K562 (cell line): ENCODE data around the gene PPRC1. TPM values are rescaled to one million over a fixed set of nuclear protein-coding genes. Genes with fewer than 3 reads are reported as not detected.

Source experiments
- ATAC-seq: fragments of 200-7000 bp; cut with Tn5 transposase; 3 replicates; pipeline ENCODE4 v1.9.1; 2020; ENCODE audit warnings: moderate library complexity
- BruUV-seq: library from RNA; stranded (reverse); fragments of 400-500 nt; replicated peaks from 2 replicates; lab custom pipeline; 2021; lab: Mats Ljungman, UMichigan
- CTCF ChIA-PET: fragments of 300-600 bp; formaldehyde crosslinking; extraction: SDS; loops from one replicate; lab custom pipeline; 2021; ENCODE audit warnings: low intra/inter-chr PET ratio; lab: Yijun Ruan, JAX
- POLR2A ChIA-PET: fragments of 300-600, 350-650 bp; sonication (Branson Sonifier 250); formaldehyde crosslinking; extraction: SDS; loops from one replicate; lab custom pipeline; 2021; ENCODE audit warnings: antibody characterized with exemption, inconsistent platforms; lab: Yijun Ruan, JAX
- DNase-seq, 4 experiments: peaks; one replicate each; pipeline versions ENCODE4 v3.0.0 to v3.0.0-alpha.2; 2011 to 2018; ENCODE audit warnings: low spot score in 3 of 4, mixed read lengths in 3 of 4; ENCODE audit errors: extremely low read depth in 1 of 4
- FAIRE-seq: peaks from 2 replicates; lab custom pipeline; 2011; peaks lifted over from hg19 to GRCh38; lab: Jason Lieb, UNC
- H2AFZ ChIP-seq: 2 replicates; pipeline ENCODE4 v1.6.0; 2011; ENCODE audit warnings: low read depth, low read length, control low read depth, inconsistent platforms
- H3K27ac ChIP-seq: fragments of 200-600 bp; 3 replicates; pipeline ENCODE4 v1.8.0; 2011; ENCODE audit warnings: low read depth, mild to moderate bottlenecking, control low read depth, inconsistent platforms, low read length, moderate library complexity, mixed read lengths; ENCODE audit errors: extremely low read depth
- H3K27me3 ChIP-seq, 2 experiments: fragments of 300-600 bp in 1 of 2; 2 replicates in 1 of 2; 3 replicates in 1 of 2; pipeline versions ENCODE4 v1.6.0 to v1.8.0; 2011; ENCODE audit warnings: inconsistent platforms in 2 of 2, low read length in 2 of 2, mild to moderate bottlenecking in 1 of 2, mixed read lengths in 1 of 2, moderate library complexity in 1 of 2; ENCODE audit not compliant: control insufficient read depth in 2 of 2, insufficient read depth in 2 of 2
- H3K36me3 ChIP-seq: fragments of 300-600 bp; 3 replicates; pipeline ENCODE4 v1.8.0; 2011; ENCODE audit warnings: mild to moderate bottlenecking, low read length, inconsistent platforms; ENCODE audit not compliant: control insufficient read depth, insufficient read depth
- H3K4me1 ChIP-seq, 2 experiments: fragments of 200-600 bp in 1 of 2; replicated peaks in 1 of 2; 2 replicates in 1 of 2; 3 replicates in 1 of 2; pipeline versions ENCODE4 v1.5.1 to v1.8.0; 2011; ENCODE audit warnings: inconsistent platforms in 2 of 2, low read length in 2 of 2, mild to moderate bottlenecking in 1 of 2, mixed read lengths in 1 of 2, moderate library complexity in 1 of 2; ENCODE audit not compliant: control insufficient read depth in 2 of 2, insufficient read depth in 2 of 2
- H3K4me2 ChIP-seq: 2 replicates; pipeline ENCODE4 v1.6.1; 2011; ENCODE audit warnings: low read length, control low read depth, inconsistent platforms, mixed read lengths; ENCODE audit not compliant: insufficient read depth
- H3K4me3 ChIP-seq: fragments of 200-600 bp; sonication (generic), shearing (Covaris generic); 2 replicates; pipeline ENCODE4 v1.5.1; 2016; ENCODE audit warnings: control low read depth, inconsistent platforms
- H3K79me2 ChIP-seq: fragments of 200-600 bp; 3 replicates; pipeline ENCODE4 v1.8.0; 2011; ENCODE audit warnings: low read length, inconsistent platforms; ENCODE audit not compliant: control insufficient read depth, insufficient read depth
- H3K9ac ChIP-seq, 2 experiments: 2 replicates each; pipeline versions ENCODE4 v1.6.0 to v1.6.1; 2011; ENCODE audit warnings: low read depth in 2 of 2, low read length in 2 of 2, control low read depth in 1 of 2, inconsistent platforms in 1 of 2, mild to moderate bottlenecking in 1 of 2, mixed read lengths in 1 of 2; ENCODE audit not compliant: insufficient read depth in 1 of 2
- H3K9me1 ChIP-seq: one replicate; pipeline ENCODE4 v1.6.0; 2011; ENCODE audit warnings: inconsistent platforms, mild to moderate bottlenecking, low read length, moderate library complexity; ENCODE audit not compliant: control insufficient read depth, insufficient read depth
- H3K9me3 ChIP-seq: replicated peaks from 2 replicates; pipeline ENCODE4 v1.5.1; 2011; ENCODE audit warnings: low read depth, low read length, inconsistent platforms; ENCODE audit not compliant: control insufficient read depth, insufficient read depth
- H4K20me1 ChIP-seq: replicated peaks from 2 replicates; pipeline ENCODE4 v1.6.1; 2011; ENCODE audit warnings: low read length, inconsistent platforms, mixed read lengths; ENCODE audit not compliant: control insufficient read depth, insufficient read depth
- CAMTA2 ChIP-seq: fragments of 250-450 bp; sonication (Bioruptor Pico); conservative IDR thresholded peaks from 2 replicates; pipeline ENCODE4 v1.5.1; 2022
- DMBX1 ChIP-seq: fragments of 250-450 bp; sonication (Bioruptor Pico); IDR thresholded peaks from 2 replicates; pipeline ENCODE4 v1.8.0; 2022; ENCODE audit warnings: inconsistent platforms, mild to moderate bottlenecking, moderate library complexity, borderline replicate concordance
- NFXL1 ChIP-seq: fragments of 450-650 bp; formaldehyde crosslinking; IDR thresholded peaks from 2 replicates; pipeline ENCODE4 v1.4.0; 2021; ENCODE audit warnings: mild to moderate bottlenecking
- SIN3A ChIP-seq, 2 experiments: fragments of 150-350 bp in 1 of 2; IDR thresholded peaks; 2 replicates each; pipeline ENCODE4 v1.6.1; 2011 to 2016; ENCODE audit warnings: borderline replicate concordance in 2 of 2, low read depth in 2 of 2, low read length in 2 of 2, mild to moderate bottlenecking in 2 of 2, moderate library complexity in 2 of 2; ENCODE audit not compliant: control insufficient read depth in 1 of 2
- SMAD4 ChIP-seq: fragments of 250-450 bp; sonication (Bioruptor Pico); conservative IDR thresholded peaks from 2 replicates; pipeline ENCODE4 v1.8.0; 2021; ENCODE audit warnings: inconsistent platforms, mild to moderate bottlenecking, moderate library complexity
- WGBS: fragments of 100-300 bp; shearing (Covaris generic); methylation state at CpG from one replicate; pipeline ENCODE4 v1.1.6; 2016; ENCODE audit warnings: low coverage, mixed read lengths; ENCODE audit not compliant: insufficient coverage; ENCODE audit errors: missing lambda C conversion rate; 5-methylcytosine and 5-hydroxymethylcytosine counted together
- in situ Hi-C: fragments of 300-500 bp; cut with MboI; formaldehyde crosslinking; loops from 4 replicates; pipeline ENCODE4 v1.15.0; 2018; ENCODE audit warnings: inconsistent platforms, mixed read lengths
- intact Hi-C: fragments of 100-400 bp; cut with micrococcal nuclease; formaldehyde crosslinking; loops from 2 replicates; pipeline ENCODE4 v1.14.2; 2022
- polyA plus RNA-seq, 8 experiments: library from polyadenylated mRNA; depleted of rRNA in 4 of 8; stranded (reverse) in 5 of 8; unstranded in 3 of 8; fragments of >200 nt; fragmentation: Nextera tagmentation in 2 of 8; fragmentation: Illumina TruSeq in 1 of 8; extraction: Ambion mirVana in 2 of 8; extraction: Trizol in 1 of 8; gene quantifications; 2 replicates each; pipeline versions ENCODE4 v1.2.1 to v1.2.3, GENCODE V29; 2011 to 2014; ENCODE audit warnings: inconsistent platforms in 1 of 8, missing spikeins in 1 of 8
- total RNA-seq, 7 experiments: library from RNA; depleted of rRNA in 6 of 7; stranded (reverse); fragments of >200 nt in 6 of 7; fragmentation: Illumina TruSeq in 2 of 7; extraction: Trizol in 2 of 7; gene quantifications; 2 replicates each; pipeline versions ENCODE4 v1.2.1 to v1.2.3, GENCODE V29; 2011 to 2021; ENCODE audit warnings: low replicate concordance in 1 of 7

The PPRC1 gene
- total and polyA plus RNA-seq, 9 of the 15 experiments (the other 6 are each of a cell fraction or from before 2014, with no cell fraction given), result 8.5 to 47.1 (median 16.2) TPM

DNA sequence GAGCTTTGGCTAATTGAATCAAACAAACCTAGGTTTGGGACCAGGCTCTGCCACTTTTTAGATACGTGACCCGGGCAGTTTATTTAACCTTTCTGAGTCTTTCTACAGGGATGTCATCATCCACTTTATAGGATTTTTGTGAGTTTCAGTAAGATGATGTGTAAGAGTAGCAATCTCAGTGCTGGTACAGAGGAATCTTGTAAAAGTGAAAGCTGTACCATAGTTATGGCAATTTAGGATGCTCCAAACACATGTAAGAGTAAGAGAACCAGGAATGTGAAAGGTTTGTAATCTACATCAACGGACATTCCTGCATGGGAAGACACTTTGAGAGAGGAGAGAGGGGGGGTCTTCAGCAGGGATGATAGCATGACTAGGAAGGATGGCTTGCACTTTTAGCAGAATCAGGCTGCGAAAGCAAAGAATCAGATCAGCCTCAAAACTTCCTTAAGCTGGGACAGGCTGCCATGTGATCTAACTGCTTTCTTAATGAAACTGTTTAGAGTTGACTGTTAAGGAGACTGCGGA is 20.3 kb downstream of the PPRC1 start:
- Histone ChIP-seq H2AFZ (no peak overlapping the region), H3K27me3 (no peaks in the 10 kb centered on the region), H3K27ac (peak overlapping the region; percentile 97), H3K4me1 (peaks cover 10 to 20% of the 10 kb centered on the region in 2 experiments; a peak in 4 of 5 replicates), H3K9me1 (no peaks in the 10 kb centered on the region), H3K4me3 (peak overlapping the region; percentile 97), H4K20me1 (peaks cover 6% of the 10 kb centered on the region), H3K36me3 (peaks cover 78% of the 10 kb centered on the region), H3K4me2 (peak overlapping the region; percentile 97), H3K79me2 (peaks cover 60% of the 10 kb centered on the region), H3K9ac (peak overlapping the region; percentile 98 to 100), H3K9me3 (no peaks in the 10 kb centered on the region)
- no TSS peak for BruUV-seq
- WGBS, result 0% methylated on average over 4 of the region's 5 CpGs
- ChIA-PET POLR2A (interaction anchor here (0.6 to 9.9 kb wide), 5 partner anchors 10 to 320 kb away, joined by 3 to 92 read pairs (median 4); no protein-coding TSS in a partner anchor), CTCF (no interaction called here)
- ATAC-seq (no peak), DNase-seq (no peak), FAIRE-seq (no peak)
- intact Hi-C loops, result no loop called here
- in situ Hi-C loops, result no loop called here
- TF ChIP-seq NFXL1 (CRISPR knock-in tag), result no peak
- no peak for TF ChIP-seq CAMTA2 (CRISPR knock-in tag)
- TF ChIP-seq SIN3A (IDR thresholded peaks at IDR 0.05; ENCODE audit: borderline replicate concordance in 2 of 2, control insufficient read depth in 1 of 2, low read depth in 2 of 2, low read length in 2 of 2), result peak in 1 of 2 experiments; percentile 28; a peak in 1 of 4 replicates
- TF ChIP-seq DMBX1 (CRISPR knock-in tag), result no peak
- no peak for TF ChIP-seq SMAD4 (CRISPR knock-in tag)
